IPS-NIHi11 (cell line): ENCODE measurements around the gene AP4S1.

Source experiments
- DNase-seq: peaks from one replicate; pipeline ENCODE4 v3.0.0; 2012; ENCODE audit warnings: mixed read lengths, low spot score

The AP4S1 gene

GRCh38 chr14:31139301-31139847 is 113.9 kb downstream of the AP4S1 start:
- no peak for DNase-seq

- DNase-seq: no peak
Observed at GRCh38 chr14:31142455-31143087, 117.1 kb downstream of the AP4S1 start.
